ENCODE data around the gene APP.

DNA sequence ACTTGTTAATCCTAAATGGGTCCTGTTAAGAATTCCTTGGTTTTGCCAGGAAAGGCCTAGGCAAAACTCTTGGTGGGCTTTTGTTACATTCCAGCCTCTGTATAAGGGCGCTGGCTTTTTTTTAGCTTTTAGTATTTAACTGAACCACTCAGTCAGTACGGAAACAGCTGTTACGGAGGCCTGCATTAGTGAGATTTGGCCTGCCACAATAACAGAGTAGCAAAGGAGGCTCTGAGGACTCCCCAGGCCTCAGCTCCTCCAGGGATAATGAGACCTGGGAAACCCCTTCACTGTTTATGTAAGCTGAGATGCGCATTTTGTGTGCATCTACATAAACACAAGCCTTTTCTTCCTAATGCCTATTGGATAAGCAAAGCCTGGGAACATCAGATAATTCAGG, 210.2 kb downstream of the APP start:
- TF ChIP-seq, protein P1, sequence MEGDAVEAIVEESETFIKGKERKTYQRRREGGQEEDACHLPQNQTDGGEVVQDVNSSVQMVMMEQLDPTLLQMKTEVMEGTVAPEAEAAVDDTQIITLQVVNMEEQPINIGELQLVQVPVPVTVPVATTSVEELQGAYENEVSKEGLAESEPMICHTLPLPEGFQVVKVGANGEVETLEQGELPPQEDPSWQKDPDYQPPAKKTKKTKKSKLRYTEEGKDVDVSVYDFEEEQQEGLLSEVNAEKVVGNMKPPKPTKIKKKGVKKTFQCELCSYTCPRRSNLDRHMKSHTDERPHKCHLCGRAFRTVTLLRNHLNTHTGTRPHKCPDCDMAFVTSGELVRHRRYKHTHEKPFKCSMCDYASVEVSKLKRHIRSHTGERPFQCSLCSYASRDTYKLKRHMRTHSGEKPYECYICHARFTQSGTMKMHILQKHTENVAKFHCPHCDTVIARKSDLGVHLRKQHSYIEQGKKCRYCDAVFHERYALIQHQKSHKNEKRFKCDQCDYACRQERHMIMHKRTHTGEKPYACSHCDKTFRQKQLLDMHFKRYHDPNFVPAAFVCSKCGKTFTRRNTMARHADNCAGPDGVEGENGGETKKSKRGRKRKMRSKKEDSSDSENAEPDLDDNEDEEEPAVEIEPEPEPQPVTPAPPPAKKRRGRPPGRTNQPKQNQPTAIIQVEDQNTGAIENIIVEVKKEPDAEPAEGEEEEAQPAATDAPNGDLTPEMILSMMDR (conservative IDR thresholded peaks at IDR 0.05; ENCODE audit: low read length): no peak
- TF ChIP-seq EZH2phosphoT487 (IDR thresholded peaks at IDR 0.05; ENCODE audit: borderline replicate concordance, low read depth, low read length): no peak
